ENCODE measurements around the gene STRIT1. TPM values are rescaled to one million over a fixed set of nuclear protein-coding genes. Genes with fewer than 3 reads are reported as not detected.

Gene STRIT1
- total and polyA plus RNA-seq, 2 of the 4 experiments (the other 2 are of a cell fraction) = not detected

- no peaks in the 10 kb centered on the region for H3K36me3 ChIP-seq (ENCODE audit: control insufficient read depth, insufficient read depth, low read length)
- no peak overlapping the region for H4K91ac ChIP-seq (ENCODE audit: insufficient read depth, low read depth, low read length)
- no peak overlapping the region for H2BK5ac ChIP-seq (ENCODE audit: low read depth, low read length, poor library complexity, severe bottlenecking)
- in situ Hi-C loops (cut with MboI; ENCODE audit: low sequenced_read_pairs) = no loop called here
- TF ChIP-seq USF2 (IDR thresholded peaks at IDR 0.05; ENCODE audit: low read depth, low read length) (no peak), RFX5 (IDR thresholded peaks at IDR 0.05; ENCODE audit: low read depth, low read length) (no peak)
- H2AK9ac ChIP-seq (replicated peaks; ENCODE audit: low read depth, low read length, poor library complexity) = no peak overlapping the region
- no peak overlapping the region for H3K4me2 ChIP-seq (ENCODE audit: low read depth, low read length)
- H3K56ac ChIP-seq (ENCODE audit: extremely low read depth, insufficient read depth, low read length) = no peak overlapping the region
- CTCF ChIA-PET = no interaction called here
- dilution Hi-C loops (cut with HindIII; ENCODE audit: low sequenced_read_pairs, unreplicated experiment) = no loop called here
- no peak for DNase-seq
- intact Hi-C loops (cut with micrococcal nuclease) = no loop called here
- no peak overlapping the region for H3K23ac ChIP-seq (ENCODE audit: low read depth, low read length)
- no peak overlapping the region for H2BK120ac ChIP-seq (ENCODE audit: low read depth, low read length)
- no peaks in the 10 kb centered on the region for H3K79me1 ChIP-seq (ENCODE audit: low read depth in 1 of 2, low read length in 2 of 2)
- no peak overlapping the region for H3K18ac ChIP-seq (ENCODE audit: low read depth, low read length)
- H4K20me1 ChIP-seq (ENCODE audit: insufficient read depth, low read length) = no peaks in the 10 kb centered on the region
- peaks cover 2% of the 10 kb centered on the region; the same call in 1 of the 2 replicates for H3K4me1 ChIP-seq (ENCODE audit: control insufficient read depth, insufficient read depth, low read length)
- ATAC-seq (ENCODE audit: low read depth) = no peak
- no peak overlapping the region for H3K4ac ChIP-seq (ENCODE audit: low read depth, low read length)
- H2BK15ac ChIP-seq (ENCODE audit: low read depth, low read length) = no peak overlapping the region
- no peaks in the 10 kb centered on the region for H3K9me1 ChIP-seq (ENCODE audit: insufficient read depth, low read length)
- no peak overlapping the region for H2AFZ ChIP-seq (replicated peaks; ENCODE audit: low read length, poor library complexity)
- H4K5ac ChIP-seq (ENCODE audit: low read depth, low read length) = no peak overlapping the region
- BruUV-seq (replicated peaks) = no TSS peak
- H3K9ac ChIP-seq (ENCODE audit: low read depth, low read length) = no peak overlapping the region
- no peak overlapping the region for H3K4me3 ChIP-seq (ENCODE audit: insufficient read depth, low read depth, low read length)
- H3K27ac ChIP-seq (ENCODE audit: insufficient read depth, low read length) = no peak overlapping the region
- whole genome bisulfite sequencing, 2 experiments (ENCODE audit: extremely low coverage in 2 of 2, insufficient read length in 1 of 2) = no CpG with 5 or more reads among the region's 7 CpGs
- no peak overlapping the region for H2BK20ac ChIP-seq (ENCODE audit: low read depth, low read length)
- no peak overlapping the region for H2AK5ac ChIP-seq (ENCODE audit: low read depth, low read length)
- H3K14ac ChIP-seq (replicated peaks; ENCODE audit: low read depth, low read length) = no peak overlapping the region
- POLR2A ChIA-PET (ENCODE audit: unreplicated experiment) = no interaction called here
- H3K27me3 ChIP-seq (ENCODE audit: control insufficient read depth, insufficient read depth, low read length) = no peaks in the 10 kb centered on the region
- no peak overlapping the region for H4K8ac ChIP-seq (ENCODE audit: low read depth in 2 of 2, low read length in 2 of 2)
- H3K9me3 ChIP-seq (ENCODE audit: control insufficient read depth, insufficient read depth, low read length) = no peaks in the 10 kb centered on the region
These were observed 13.7 kb upstream of the STRIT1 start for GRCh38 chr3:155307183-155307582.
